ENCODE data around the gene SPPL2B.

GRCh38 chr19:2360833-2361232, 32.3 kb downstream of the SPPL2B start:
- TF ChIP-seq CTCF (IDR thresholded peaks at IDR 0.05; ENCODE audit: poor library complexity, severe bottlenecking) (no peak), TAF1 (IDR thresholded peaks at IDR 0.05; ENCODE audit: low read depth) (no peak), EP300 (conservative IDR thresholded peaks at IDR 0.05; ENCODE audit: poor library complexity, severe bottlenecking) (no peak), MXI1 (conservative IDR thresholded peaks at IDR 0.05; ENCODE audit: poor library complexity, severe bottlenecking) (no peak), POLR2AphosphoS5 (IDR thresholded peaks at IDR 0.05) (no peak)
